Fibroblast of upper back skin (primary cell): ENCODE data around the gene WFIKKN2.

Experiments used
- DNase-seq: peaks from one replicate; pipeline ENCODE4 v3.0.0-alpha.2; 2013

The WFIKKN2 gene

GRCh38 chr17:50836826-50837225, 1.4 kb downstream of the WFIKKN2 start:
- DNase-seq, result no peak

- no peak for DNase-seq
Measured at GRCh38 chr17:50837286-50837979, 2.0 kb downstream of the WFIKKN2 start.

GRCh38 chr17:50837980-50838954, 2.9 kb downstream of the WFIKKN2 start:
- no peak for DNase-seq

GRCh38 chr17:50839591-50840310, 4.4 kb downstream of the WFIKKN2 start:
- DNase-seq, result no peak

- DNase-seq, result no peak
Measured at GRCh38 chr17:50840311-50840851, 5.0 kb downstream of the WFIKKN2 start.

GRCh38 chr17:50841277-50841948, 6.0 kb downstream of the WFIKKN2 start:
- no peak for DNase-seq

- peak; percentile 62 for DNase-seq
Measured at GRCh38 chr17:50841949-50842354, 6.6 kb downstream of the WFIKKN2 start.

GRCh38 chr17:50842506-50843149, 7.2 kb downstream of the WFIKKN2 start:
- no peak for DNase-seq

GRCh38 chr17:50843150-50843905, 7.9 kb downstream of the WFIKKN2 start:
- no peak for DNase-seq

GRCh38 chr17:50844117-50844700, 8.8 kb downstream of the WFIKKN2 start:
- DNase-seq, result no peak

- peak; percentile 33 for DNase-seq
Measured at GRCh38 chr17:50845240-50846147, 10.1 kb downstream of the WFIKKN2 start.

GRCh38 chr17:50847566-50847965, 12.2 kb downstream of the WFIKKN2 start:
- no peak for DNase-seq

- DNase-seq, result no peak
Measured at GRCh38 chr17:50848039-50848438, 12.7 kb downstream of the WFIKKN2 start.

- no peak for DNase-seq
Measured at GRCh38 chr17:50848711-50849110, 13.3 kb downstream of the WFIKKN2 start.

- DNase-seq, result no peak
Measured at GRCh38 chr17:50850640-50851039, 15.3 kb downstream of the WFIKKN2 start.

GRCh38 chr17:50853015-50853615, 17.7 kb downstream of the WFIKKN2 start:
- DNase-seq, result no peak

- no peak for DNase-seq
Measured at GRCh38 chr17:50853781-50854180, 18.4 kb downstream of the WFIKKN2 start.

- DNase-seq, result no peak
Measured at GRCh38 chr17:50855708-50856330, 20.4 kb downstream of the WFIKKN2 start.

GRCh38 chr17:50856431-50856830, 21.0 kb downstream of the WFIKKN2 start:
- no peak for DNase-seq
